Vagina (tissue), 2 donors: ENCODE data around the gene TBX21. TPM values are rescaled to one million over a fixed set of nuclear protein-coding genes. Genes with fewer than 3 reads are reported as not detected.
A peak's percentile ranks its signal among the peaks of the same experiment; 100 is the strongest.

Experiments
- DNase-seq, 2 donors: peaks; one replicate each; pipeline ENCODE4 v3.0.0-alpha.2; 2017; ENCODE audit errors: extremely low spot score in 2 of 2
- H3K27ac ChIP-seq: fragments of 200-600 bp; sonication (generic); one replicate; pipeline ENCODE4 v1.5.1; 2019
- H3K27me3 ChIP-seq: fragments of 200-600 bp; sonication (generic); one replicate; pipeline ENCODE4 v1.5.1; 2019
- H3K36me3 ChIP-seq, 2 donors: fragments of 200-600 bp; sonication (generic); one replicate each; pipeline ENCODE4 v1.5.1; 2017 to 2019
- H3K4me1 ChIP-seq: fragments of 200-600 bp; sonication (generic); one replicate; pipeline ENCODE4 v1.5.1; 2019
- H3K4me3 ChIP-seq, 2 donors: fragments of 200-600 bp; sonication (generic); 1 replicate in 1 of 2; 2 replicates in 1 of 2; pipeline ENCODE4 v1.5.1; 2016 to 2019
- H3K9me3 ChIP-seq: fragments of 200-600 bp; sonication (generic); one replicate; pipeline ENCODE4 v1.5.1; 2019
- POLR2A ChIP-seq, 2 donors: fragments of 450-650 bp; IDR thresholded peaks; one replicate each; pipeline ENCODE4 v1.6.1; 2017; ENCODE audit warnings: antibody characterized with exemption in 2 of 2, mild to moderate bottlenecking in 2 of 2, moderate library complexity in 2 of 2
- POLR2AphosphoS5 ChIP-seq, 2 donors: sonication (generic); formaldehyde crosslinking; IDR thresholded peaks; one replicate each; pipeline ENCODE4 v1.9.0; 2017; ENCODE audit warnings: antibody characterized with exemption in 2 of 2, mild to moderate bottlenecking in 2 of 2, low read depth in 1 of 2; ENCODE audit not compliant: insufficient read depth in 1 of 2
- intact Hi-C: fragments of 100-400 bp; cut with DNase I; formaldehyde crosslinking; loops from one replicate; pipeline ENCODE4 v1.15.1; 2023
- total RNA-seq: library from RNA; depleted of rRNA; stranded (reverse); fragments of >200 nt; gene quantifications from one replicate; pipeline ENCODE4 v1.2.3, GENCODE V29; 2016
- TF ChIP-seq, protein P1 (sequence below), 3 experiments: fragments of 450-650 bp in 2 of 3; fragments of 200-600 bp in 1 of 3; sonication (generic) in 1 of 3; IDR thresholded peaks; one replicate each; pipeline ENCODE4 v1.5.1; 2017 to 2019; ENCODE audit warnings: antibody characterized with exemption in 3 of 3, mild to moderate bottlenecking in 2 of 3, moderate library complexity in 2 of 3

TBX21 gene
- total RNA-seq, 1 donor from 2014 or later: 2.9 TPM

DNA sequence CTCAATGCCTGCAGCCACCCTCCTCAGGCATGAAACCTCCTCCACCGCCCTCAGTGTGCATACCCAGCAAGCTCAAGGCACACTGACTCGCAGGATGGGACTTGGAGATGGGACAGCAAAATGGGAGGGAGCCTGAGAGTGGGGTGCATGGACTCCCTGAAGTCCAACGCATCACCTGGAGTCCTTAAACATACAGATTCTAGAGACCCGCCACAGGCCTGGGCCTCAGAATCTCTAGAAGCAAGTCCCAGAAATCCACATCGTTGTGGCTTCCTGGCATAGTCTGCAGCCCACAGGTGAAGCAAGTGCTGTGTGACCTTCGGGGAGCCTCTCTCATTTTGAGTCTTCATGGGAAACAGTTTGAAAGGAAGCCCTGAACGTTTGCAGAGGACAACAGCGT, 3.6 kb upstream of the TBX21 start:
- Histone ChIP-seq H3K27ac (no peak overlapping the region), H3K4me3 (no peak overlapping the region), H3K27me3 (peaks cover 19% of the 10 kb centered on the region), H3K9me3 (no peaks in the 10 kb centered on the region), H3K36me3 (no peaks in the 10 kb centered on the region), H3K4me1 (peaks cover 19% of the 10 kb centered on the region)
- intact Hi-C loops: no loop called here
- DNase-seq: no peak
- TF ChIP-seq POLR2AphosphoS5 (IDR thresholded peaks at IDR 0.05; ENCODE audit: insufficient read depth in 1 of 2, low read depth in 1 of 2) (no peak), POLR2A (IDR thresholded peaks at IDR 0.05) (no peak)
- TF ChIP-seq, protein P1, sequence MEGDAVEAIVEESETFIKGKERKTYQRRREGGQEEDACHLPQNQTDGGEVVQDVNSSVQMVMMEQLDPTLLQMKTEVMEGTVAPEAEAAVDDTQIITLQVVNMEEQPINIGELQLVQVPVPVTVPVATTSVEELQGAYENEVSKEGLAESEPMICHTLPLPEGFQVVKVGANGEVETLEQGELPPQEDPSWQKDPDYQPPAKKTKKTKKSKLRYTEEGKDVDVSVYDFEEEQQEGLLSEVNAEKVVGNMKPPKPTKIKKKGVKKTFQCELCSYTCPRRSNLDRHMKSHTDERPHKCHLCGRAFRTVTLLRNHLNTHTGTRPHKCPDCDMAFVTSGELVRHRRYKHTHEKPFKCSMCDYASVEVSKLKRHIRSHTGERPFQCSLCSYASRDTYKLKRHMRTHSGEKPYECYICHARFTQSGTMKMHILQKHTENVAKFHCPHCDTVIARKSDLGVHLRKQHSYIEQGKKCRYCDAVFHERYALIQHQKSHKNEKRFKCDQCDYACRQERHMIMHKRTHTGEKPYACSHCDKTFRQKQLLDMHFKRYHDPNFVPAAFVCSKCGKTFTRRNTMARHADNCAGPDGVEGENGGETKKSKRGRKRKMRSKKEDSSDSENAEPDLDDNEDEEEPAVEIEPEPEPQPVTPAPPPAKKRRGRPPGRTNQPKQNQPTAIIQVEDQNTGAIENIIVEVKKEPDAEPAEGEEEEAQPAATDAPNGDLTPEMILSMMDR (IDR thresholded peaks at IDR 0.05): no peak

- TF ChIP-seq POLR2A (IDR thresholded peaks at IDR 0.05) (no peak), POLR2AphosphoS5 (IDR thresholded peaks at IDR 0.05; ENCODE audit: insufficient read depth in 1 of 2, low read depth in 1 of 2) (no peak)
- TF ChIP-seq, protein P1 (IDR thresholded peaks at IDR 0.05): no peak
- DNase-seq: no peak
- no peaks in the 10 kb centered on the region for H3K9me3 ChIP-seq
- H3K36me3 ChIP-seq: no peaks in the 10 kb centered on the region
- H3K27me3 ChIP-seq: peaks cover 19% of the 10 kb centered on the region
- no peak overlapping the region for H3K27ac ChIP-seq
- H3K4me1 ChIP-seq: peaks cover 19% of the 10 kb centered on the region
- no peak overlapping the region for H3K4me3 ChIP-seq
- intact Hi-C loops: no loop called here
Measured at GRCh38 chr17:47730681-47731080, 2.4 kb upstream of the TBX21 start.

- H3K27me3 ChIP-seq: peaks cover 19% of the 10 kb centered on the region
- DNase-seq: no peak
- H3K4me1 ChIP-seq: peaks cover 19% of the 10 kb centered on the region
- no peak overlapping the region for H3K27ac ChIP-seq
- intact Hi-C loops: no loop called here
- TF ChIP-seq POLR2AphosphoS5 (IDR thresholded peaks at IDR 0.05; ENCODE audit: insufficient read depth in 1 of 2, low read depth in 1 of 2) (no peak), POLR2A (IDR thresholded peaks at IDR 0.05) (no peak)
- TF ChIP-seq, protein P1 (IDR thresholded peaks at IDR 0.05): no peak
- no peaks in the 10 kb centered on the region for H3K9me3 ChIP-seq
- no peak overlapping the region for H3K4me3 ChIP-seq
- H3K36me3 ChIP-seq: no peaks in the 10 kb centered on the region
Measured at GRCh38 chr17:47731396-47731795, 1.6 kb upstream of the TBX21 start.

DNA sequence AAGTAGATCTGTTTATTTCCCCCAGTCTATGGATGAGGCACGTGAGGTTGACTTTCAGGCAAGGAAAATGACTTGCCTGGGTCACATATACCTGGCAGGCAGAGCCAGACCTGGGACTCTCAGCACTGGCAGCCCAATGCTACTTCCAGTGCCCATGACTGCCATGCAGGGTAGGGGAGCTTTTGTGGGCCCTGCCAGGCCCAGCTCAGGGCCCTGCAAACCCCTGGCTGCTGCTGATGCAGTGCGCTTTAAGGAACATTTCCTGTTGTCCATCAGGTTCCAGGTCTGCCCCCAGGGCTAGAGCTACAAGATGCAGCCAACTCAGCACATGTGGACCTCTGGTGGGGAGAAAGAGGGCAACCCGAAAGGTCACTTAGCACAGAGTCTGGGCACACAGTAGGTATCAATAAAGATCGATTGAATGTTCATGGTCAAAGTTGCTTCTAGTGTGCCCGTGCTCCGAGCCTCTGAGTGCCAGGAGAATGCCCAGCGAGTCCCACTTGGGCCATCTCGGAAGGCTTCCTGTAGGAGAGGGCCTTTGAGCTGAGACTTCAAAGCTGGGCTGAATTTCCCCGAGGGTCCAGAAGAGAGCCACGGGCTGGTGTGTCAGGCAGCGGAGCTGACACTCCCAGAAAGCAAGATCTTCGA, 513 bp upstream of the TBX21 start:
- Histone ChIP-seq H3K4me3 (peak overlapping the region; percentile 42 to 53), H3K4me1 (peaks cover 19% of the 10 kb centered on the region), H3K9me3 (no peaks in the 10 kb centered on the region), H3K27ac (no peak overlapping the region), H3K36me3 (no peaks in the 10 kb centered on the region), H3K27me3 (peaks cover 19% of the 10 kb centered on the region)
- no peak for DNase-seq
- no peak for TF ChIP-seq POLR2A (IDR thresholded peaks at IDR 0.05)
- TF ChIP-seq, protein P1 (IDR thresholded peaks at IDR 0.05): no peak
- no peak for TF ChIP-seq POLR2AphosphoS5 (IDR thresholded peaks at IDR 0.05; ENCODE audit: insufficient read depth in 1 of 2, low read depth in 1 of 2)
- intact Hi-C loops: no loop called here

GRCh38 chr17:47733674-47734410, 806 bp downstream of the TBX21 start:
- Histone ChIP-seq H3K27ac (peak overlapping the region; percentile 55), H3K4me3 (peak overlapping the region; percentile 42 to 53), H3K27me3 (peaks cover 19% of the 10 kb centered on the region), H3K36me3 (no peaks in the 10 kb centered on the region), H3K9me3 (no peaks in the 10 kb centered on the region), H3K4me1 (peaks cover 19% of the 10 kb centered on the region)
- TF ChIP-seq, protein P1 (IDR thresholded peaks at IDR 0.05): no peak
- TF ChIP-seq POLR2AphosphoS5 (IDR thresholded peaks at IDR 0.05; ENCODE audit: insufficient read depth in 1 of 2, low read depth in 1 of 2) (no peak), POLR2A (IDR thresholded peaks at IDR 0.05) (no peak)
- no peak for DNase-seq
- intact Hi-C loops: no loop called here
